Liver (tissue), 9 donors: ENCODE results near the gene RNF215. TPM values are rescaled to one million over a fixed set of nuclear protein-coding genes. Genes with fewer than 3 reads are reported as not detected.

Experiments used
- DNase-seq: peaks from one replicate; pipeline ENCODE4 v3.0.0-alpha.2; 2017; ENCODE audit warnings: low spot score
- H3K27ac ChIP-seq, 2 donors: one replicate each; pipeline ENCODE4 v1.7.0; 2013; ENCODE audit warnings: inconsistent platforms in 2 of 2, low read length in 2 of 2, control low read depth in 1 of 2, low read depth in 1 of 2, mild to moderate bottlenecking in 1 of 2
- H3K27me3 ChIP-seq, 4 donors: one replicate each; pipeline versions ENCODE4 v1.6.1 to v1.7.0; 2013; ENCODE audit warnings: low read length in 3 of 4, inconsistent platforms in 1 of 4, mild to moderate bottlenecking in 1 of 4, moderate library complexity in 1 of 4; ENCODE audit not compliant: control insufficient read depth in 4 of 4, insufficient read depth in 4 of 4
- H3K36me3 ChIP-seq, 4 donors: one replicate each; pipeline versions ENCODE4 v1.6.1 to v1.7.0; 2013; ENCODE audit warnings: low read length in 3 of 4, mild to moderate bottlenecking in 3 of 4, low read depth in 1 of 4, moderate library complexity in 1 of 4; ENCODE audit not compliant: control insufficient read depth in 4 of 4, insufficient read depth in 3 of 4
- H3K4me1 ChIP-seq, 4 donors: one replicate each; pipeline versions ENCODE4 v1.6.1 to v1.7.0; 2013; ENCODE audit warnings: low read length in 3 of 4, mild to moderate bottlenecking in 3 of 4, moderate library complexity in 1 of 4; ENCODE audit not compliant: control insufficient read depth in 4 of 4, insufficient read depth in 4 of 4
- H3K4me3 ChIP-seq, 3 donors: one replicate each; pipeline versions ENCODE4 v1.6.1 to v1.7.0; 2013; ENCODE audit warnings: low read length in 3 of 3, control low read depth in 1 of 3, low read depth in 1 of 3, mild to moderate bottlenecking in 1 of 3
- H3K9ac ChIP-seq, 2 donors: one replicate each; pipeline ENCODE4 v1.7.0; 2013; ENCODE audit warnings: low read length in 2 of 2, mild to moderate bottlenecking in 2 of 2, moderate library complexity in 2 of 2, control low read depth in 1 of 2, low read depth in 1 of 2
- H3K9me3 ChIP-seq, 4 donors: one replicate each; pipeline versions ENCODE4 v1.6.1 to v1.7.0; 2013; ENCODE audit warnings: low read length in 3 of 4; ENCODE audit not compliant: control insufficient read depth in 4 of 4
- EGR1 ChIP-seq, 2 donors: IDR thresholded peaks; 2 replicates each; pipeline ENCODE4 v1.6.1; 2016 to 2018; ENCODE audit warnings: antibody characterized with exemption in 2 of 2, low read depth in 2 of 2
- FOXA1 ChIP-seq: IDR thresholded peaks from 2 replicates; pipeline ENCODE4 v1.6.1; 2016; ENCODE audit warnings: antibody characterized with exemption
- FOXA2 ChIP-seq: IDR thresholded peaks from 2 replicates; pipeline ENCODE4 v1.6.1; 2016; ENCODE audit warnings: antibody characterized with exemption
- GABPA ChIP-seq, 2 donors: IDR thresholded peaks in 1 of 2; conservative IDR thresholded peaks in 1 of 2; 2 replicates each; pipeline ENCODE4 v1.6.1; 2016; ENCODE audit warnings: antibody characterized with exemption in 2 of 2, mild to moderate bottlenecking in 1 of 2, moderate library complexity in 1 of 2
- HNF4A ChIP-seq, 2 donors: conservative IDR thresholded peaks; 2 replicates each; pipeline ENCODE4 v1.6.1; 2016; ENCODE audit warnings: antibody characterized with exemption in 2 of 2, mild to moderate bottlenecking in 2 of 2
- HNF4G ChIP-seq: IDR thresholded peaks from 2 replicates; pipeline ENCODE4 v1.6.1; 2016; ENCODE audit warnings: antibody characterized with exemption
- JUND ChIP-seq, 2 donors: IDR thresholded peaks; 2 replicates each; pipeline ENCODE4 v1.6.1; 2016; ENCODE audit warnings: antibody characterized with exemption in 2 of 2
- NR2F2 ChIP-seq: IDR thresholded peaks from 2 replicates; pipeline ENCODE4 v1.6.1; 2016; ENCODE audit warnings: antibody characterized with exemption
- RAD21 ChIP-seq, 2 donors: IDR thresholded peaks; 2 replicates each; pipeline ENCODE4 v1.6.1; 2016; ENCODE audit warnings: antibody characterized with exemption in 2 of 2, mild to moderate bottlenecking in 2 of 2
- REST ChIP-seq: IDR thresholded peaks from 2 replicates; pipeline ENCODE4 v1.6.1; 2016; ENCODE audit warnings: antibody characterized with exemption, mild to moderate bottlenecking
- RXRA ChIP-seq, 2 donors: IDR thresholded peaks; 2 replicates each; pipeline ENCODE4 v1.6.1; 2017 to 2018; ENCODE audit warnings: antibody characterized with exemption in 2 of 2, mild to moderate bottlenecking in 1 of 2
- SP1 ChIP-seq: IDR thresholded peaks from 2 replicates; pipeline ENCODE4 v1.6.1; 2018; ENCODE audit warnings: antibody characterized with exemption, mild to moderate bottlenecking
- TAF1 ChIP-seq: conservative IDR thresholded peaks from 2 replicates; pipeline ENCODE4 v1.6.1; 2016; ENCODE audit warnings: antibody characterized with exemption, mild to moderate bottlenecking
- YY1 ChIP-seq: IDR thresholded peaks from 2 replicates; pipeline ENCODE4 v1.6.1; 2016; ENCODE audit warnings: antibody characterized with exemption, mild to moderate bottlenecking
- ZBTB33 ChIP-seq: IDR thresholded peaks from 2 replicates; pipeline ENCODE4 v1.6.1; 2016; ENCODE audit warnings: antibody characterized with exemption
- WGBS: extraction: QIAGEN DNeasy Blood & Tissue Kit; methylation state at CpG from one replicate; pipeline ENCODE4 v1.1.7; 2013; 5-methylcytosine and 5-hydroxymethylcytosine counted together
- polyA plus RNA-seq, 2 donors: library from polyadenylated mRNA; stranded (reverse) in 1 of 2; unstranded in 1 of 2; fragments of 200-250 nt in 1 of 2; fragments of >200 nt in 1 of 2; fragmentation: Nextera tagmentation in 1 of 2; extraction: Ambion mirVana in 1 of 2; gene quantifications; one replicate each; pipeline versions ENCODE4 v1.2.1 to v1.2.3, GENCODE V29; 2013 to 2015
- total RNA-seq, 2 donors: library from RNA; depleted of rRNA; stranded (reverse); fragments of >200 nt; gene quantifications; one replicate each; pipeline ENCODE4 v1.2.3, GENCODE V29; 2014
- TF ChIP-seq, protein P1 (sequence below): IDR thresholded peaks from 2 replicates; pipeline ENCODE4 v1.6.1; 2016; ENCODE audit warnings: antibody characterized with exemption
- TF ChIP-seq, protein P2 (sequence below): IDR thresholded peaks from 2 replicates; pipeline ENCODE4 v1.6.1; 2016; ENCODE audit warnings: antibody characterized with exemption
- donor health status: healthy.
- donor health status: healthy.
- donor health status: healthy.
- donor health status: healthy.
- donor health status: healthy.

The RNF215 gene
- total and polyA plus RNA-seq, 4 donors, result 0.71 to 7.3 (median 5.8) TPM

GRCh38 chr22:30337461-30337778 lies 49.8 kb downstream of the RNF215 start:
- Histone ChIP-seq H3K9me3 (no peaks in the 10 kb centered on the region), H3K27ac (no peak overlapping the region), H3K4me3 (no peak overlapping the region), H3K4me1 (peaks cover 0 to 5% (median 4%) of the 10 kb centered on the region in 4 donors), H3K36me3 (peaks cover 49 to 96% (median 79%) of the 10 kb centered on the region in 4 donors), H3K27me3 (no peaks in the 10 kb centered on the region), H3K9ac (no peak overlapping the region)
- peak in 1 of 2 donors; percentile 13 for TF ChIP-seq HNF4A (conservative IDR thresholded peaks at IDR 0.05)
- TF ChIP-seq GABPA (IDR thresholded peaks at IDR 0.05 in 1 of 2, conservative IDR thresholded peaks at IDR 0.05 in 1 of 2), result no peak
- WGBS, result 74% methylated on average over 8 of the region's 8 CpGs
- DNase-seq, result no peak

DNA sequence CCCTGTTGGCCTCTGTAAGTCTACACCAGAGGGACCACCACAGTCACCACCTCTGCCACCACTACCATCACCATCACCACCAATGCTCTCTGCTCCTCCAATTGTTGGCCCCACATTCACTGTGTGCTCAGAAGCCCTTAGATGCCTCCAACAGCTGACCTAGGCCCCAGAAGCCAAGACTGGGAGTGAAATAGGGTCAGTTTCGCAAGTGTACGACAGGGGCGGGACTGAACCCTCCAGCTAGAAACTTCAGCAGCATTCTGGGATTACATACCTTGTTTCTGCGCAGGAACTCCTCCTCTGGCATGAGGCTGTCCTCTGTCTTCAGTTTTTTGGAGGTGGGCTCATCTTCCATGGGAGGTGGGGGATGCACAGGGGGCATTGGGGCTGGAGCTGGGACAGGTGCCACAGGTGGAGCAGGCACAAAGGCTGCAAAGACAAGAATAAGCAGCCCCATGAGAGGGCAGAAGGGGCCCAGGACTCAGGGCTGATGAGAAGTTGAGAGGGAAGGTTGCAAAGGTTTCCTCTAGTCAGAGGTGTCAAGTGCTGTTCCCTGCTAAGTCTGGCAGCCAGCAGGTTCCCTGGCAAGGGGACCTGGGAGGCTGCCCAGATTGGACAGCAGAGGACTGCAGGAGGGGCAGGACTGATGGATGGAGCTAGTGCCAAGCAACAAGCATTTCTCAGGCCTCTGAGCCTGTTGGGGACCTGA lies 50.3 kb downstream of the RNF215 start:
- H3K4me1 ChIP-seq, result peaks cover 0 to 5% (median 4%) of the 10 kb centered on the region in 4 donors
- no peak overlapping the region for H3K27ac ChIP-seq
- no peaks in the 10 kb centered on the region for H3K9me3 ChIP-seq
- no peak for DNase-seq
- WGBS, result 77% methylated on average over 4 of the region's 4 CpGs
- no peaks in the 10 kb centered on the region for H3K27me3 ChIP-seq
- TF ChIP-seq SP1, result no peak
- no peak for TF ChIP-seq REST
- no peak for TF ChIP-seq RAD21 (IDR thresholded peaks at IDR 0.05)
- TF ChIP-seq, protein P1, sequence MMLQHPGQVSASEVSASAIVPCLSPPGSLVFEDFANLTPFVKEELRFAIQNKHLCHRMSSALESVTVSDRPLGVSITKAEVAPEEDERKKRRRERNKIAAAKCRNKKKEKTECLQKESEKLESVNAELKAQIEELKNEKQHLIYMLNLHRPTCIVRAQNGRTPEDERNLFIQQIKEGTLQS, result no peak
- TF ChIP-seq NR2F2, result no peak
- H3K4me3 ChIP-seq, result no peak overlapping the region
- H3K9ac ChIP-seq, result no peak overlapping the region
- H3K36me3 ChIP-seq, result peaks cover 46 to 91% (median 74%) of the 10 kb centered on the region in 4 donors

DNA sequence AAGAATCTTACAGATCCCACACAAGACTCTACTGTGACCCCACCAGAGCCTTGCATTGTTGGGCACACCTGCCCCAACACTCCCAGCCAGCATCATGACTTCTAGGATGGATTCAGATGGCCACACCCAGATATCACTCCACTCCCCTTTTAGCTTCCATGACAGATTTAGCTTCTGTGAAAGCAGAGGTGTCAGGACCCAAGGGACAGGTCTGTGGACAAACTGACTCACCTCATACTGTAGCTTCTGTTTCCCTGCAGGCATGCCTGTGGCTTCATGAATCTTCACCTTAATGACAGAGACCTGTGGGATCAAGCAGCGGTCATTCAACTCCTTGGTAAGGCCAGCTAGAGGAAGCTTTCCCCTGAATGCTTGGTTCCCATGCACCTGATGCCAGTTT lies 52.0 kb downstream of the RNF215 start:
- no peak overlapping the region for H3K27ac ChIP-seq
- no peak overlapping the region for H3K4me3 ChIP-seq
- H3K9ac ChIP-seq, result no peak overlapping the region
- H3K4me1 ChIP-seq, result peaks cover 0 to 5% (median 4%) of the 10 kb centered on the region in 4 donors
- H3K36me3 ChIP-seq, result peaks cover 39 to 80% (median 60%) of the 10 kb centered on the region in 4 donors
- no peaks in the 10 kb centered on the region for H3K9me3 ChIP-seq
- DNase-seq, result no peak
- H3K27me3 ChIP-seq, result no peaks in the 10 kb centered on the region
- WGBS, result 98% methylated on average over 1 of the region's 1 CpG
- TF ChIP-seq HNF4G (no peak), RAD21 (IDR thresholded peaks at IDR 0.05) (no peak), FOXA1 (no peak), SP1 (no peak), YY1 (no peak), NR2F2 (no peak), FOXA2 (no peak), JUND (IDR thresholded peaks at IDR 0.05) (no peak), RXRA (IDR thresholded peaks at IDR 0.05) (no peak), HNF4A (conservative IDR thresholded peaks at IDR 0.05) (no peak), TAF1 (no peak), REST (no peak), EGR1 (IDR thresholded peaks at IDR 0.05; ENCODE audit: low read depth in 2 of 2) (no peak), ZBTB33 (no peak), GABPA (IDR thresholded peaks at IDR 0.05 in 1 of 2, conservative IDR thresholded peaks at IDR 0.05 in 1 of 2) (no peak)
- TF ChIP-seq, protein P2, sequence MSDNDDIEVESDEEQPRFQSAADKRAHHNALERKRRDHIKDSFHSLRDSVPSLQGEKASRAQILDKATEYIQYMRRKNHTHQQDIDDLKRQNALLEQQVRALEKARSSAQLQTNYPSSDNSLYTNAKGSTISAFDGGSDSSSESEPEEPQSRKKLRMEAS, result no peak
- TF ChIP-seq, protein P1, result no peak
